SK-N-SH (cell line): ENCODE results near the gene TPST2. TPM values are rescaled to one million over a fixed set of nuclear protein-coding genes. Genes with fewer than 3 reads are reported as not detected.

Experiments used
- CTCF ChIA-PET: fragments of 300-600, 350-600 bp; formaldehyde crosslinking; extraction: SDS; loops from one replicate; lab custom pipeline; 2021; lab: Yijun Ruan, JAX
- POLR2A ChIA-PET: fragments of 350-600 bp; sonication (Branson Sonifier 250); formaldehyde crosslinking; extraction: SDS; loops from one replicate; lab custom pipeline; 2020; ENCODE audit warnings: antibody characterized with exemption, inconsistent platforms; lab: Yijun Ruan, JAX
- DNase-seq: peaks from one replicate; pipeline ENCODE4 v3.0.0; 2012
- H2AFZ ChIP-seq: fragments of 200-600 bp; sonication (generic); 2 replicates; pipeline ENCODE4 v1.8.1; 2016; ENCODE audit warnings: antibody characterized with exemption, mild to moderate bottlenecking, low read depth
- H3F3A ChIP-seq: fragments of 200-600 bp; sonication (generic); replicated peaks from 2 replicates; pipeline ENCODE3; 2016; ENCODE audit warnings: antibody characterized with exemption, mild to moderate bottlenecking; ENCODE audit not compliant: insufficient read depth
- H3K27ac ChIP-seq, 2 experiments: fragments of 200-500 bp in 1 of 2; fragments of 200-600 bp in 1 of 2; sonication (Bioruptor generic) in 1 of 2; sonication (generic), shearing (Covaris generic) in 1 of 2; 2 replicates each; pipeline versions ENCODE4 v1.5.1 to v1.6.1; 2014 to 2016; ENCODE audit warnings: low read depth in 2 of 2, inconsistent platforms in 1 of 2, low read length in 1 of 2, mild to moderate bottlenecking in 1 of 2, mixed read lengths in 1 of 2
- H3K27me3 ChIP-seq: fragments of 200-600 bp; sonication (generic), shearing (Covaris generic); 2 replicates; pipeline ENCODE4 v1.6.1; 2016; ENCODE audit warnings: mixed run types; ENCODE audit not compliant: insufficient read depth
- H3K36me3 ChIP-seq, 2 experiments: fragments of 200-500 bp in 1 of 2; fragments of 200-600 bp in 1 of 2; sonication (Bioruptor generic) in 1 of 2; sonication (generic) in 1 of 2; replicated peaks in 1 of 2; 2 replicates each; pipeline versions ENCODE3 to v1.5.1; 2014 to 2016; ENCODE audit warnings: low read length in 1 of 2, mild to moderate bottlenecking in 1 of 2; ENCODE audit not compliant: insufficient read depth in 2 of 2, control insufficient read depth in 1 of 2
- H3K4me1 ChIP-seq, 2 experiments: fragments of 200-500 bp in 1 of 2; fragments of 200-600 bp in 1 of 2; sonication (Bioruptor generic) in 1 of 2; sonication (generic), shearing (Covaris generic) in 1 of 2; 2 replicates each; pipeline versions ENCODE4 v1.5.1 to v1.6.1; 2014 to 2016; ENCODE audit warnings: low read depth in 1 of 2, low read length in 1 of 2, mixed run types in 1 of 2; ENCODE audit not compliant: insufficient read depth in 2 of 2, control insufficient read depth in 1 of 2
- H3K4me2 ChIP-seq: fragments of 200-600 bp; sonication (generic), shearing (Covaris generic); 2 replicates; pipeline ENCODE4 v1.6.1; 2017; ENCODE audit warnings: mixed run types
- H3K4me3 ChIP-seq, 2 experiments: fragments of 200-500 bp in 1 of 2; fragments of 200-600 bp in 1 of 2; sonication (Bioruptor generic) in 1 of 2; sonication (generic), shearing (Covaris generic) in 1 of 2; 2 replicates each; pipeline versions ENCODE4 v1.5.1 to v1.8.1; 2014 to 2016; ENCODE audit warnings: low read depth in 2 of 2, inconsistent platforms in 1 of 2, low read length in 1 of 2, mild to moderate bottlenecking in 1 of 2, mixed read lengths in 1 of 2, moderate library complexity in 1 of 2
- H3K79me2 ChIP-seq: fragments of 200-600 bp; sonication (generic); 2 replicates; pipeline ENCODE4 v1.8.1; 2017; ENCODE audit warnings: mild to moderate bottlenecking; ENCODE audit not compliant: insufficient read depth
- H3K9ac ChIP-seq: fragments of 200-600 bp; sonication (generic); 2 replicates; pipeline ENCODE4 v1.6.1; 2017; ENCODE audit warnings: mixed run types
- H3K9me2 ChIP-seq: fragments of 200-600 bp; sonication (generic); 2 replicates; pipeline ENCODE4 v1.6.1; 2017; ENCODE audit warnings: mixed run types
- H3K9me3 ChIP-seq: fragments of 200-600 bp; sonication (generic); 2 replicates; pipeline ENCODE4 v1.6.1; 2017; ENCODE audit warnings: mixed run types, mild to moderate bottlenecking, moderate library complexity
- H4K20me1 ChIP-seq: fragments of 200-600 bp; sonication (generic); 2 replicates; pipeline ENCODE4 v1.6.1; 2017; ENCODE audit warnings: mild to moderate bottlenecking, mixed run types; ENCODE audit not compliant: insufficient read depth
- CHD2 ChIP-seq: fragments of 150-350 bp; IDR thresholded peaks from 2 replicates; pipeline ENCODE4 v1.6.1; 2018; ENCODE audit warnings: low read length; ENCODE audit not compliant: partially characterized antibody
- FOSL2 ChIP-seq: IDR thresholded peaks from 2 replicates; pipeline ENCODE4 v1.4.0; 2012; ENCODE audit warnings: low read depth, mild to moderate bottlenecking, moderate library complexity, borderline replicate concordance
- MAX ChIP-seq: IDR thresholded peaks from 2 replicates; pipeline ENCODE4 v1.4.0; 2012; ENCODE audit warnings: low read depth
- NFIC ChIP-seq: IDR thresholded peaks from 2 replicates; pipeline ENCODE4 v1.4.0; 2012; ENCODE audit warnings: borderline replicate concordance
- NRF1 ChIP-seq: IDR thresholded peaks from 2 replicates; pipeline ENCODE4 v1.6.1; 2012; ENCODE audit warnings: low read depth, mild to moderate bottlenecking, low read length
- POLR2AphosphoS5 ChIP-seq: IDR thresholded peaks from 2 replicates; pipeline ENCODE4 v1.6.1; 2012; ENCODE audit warnings: low read depth, low read length
- RCOR1 ChIP-seq: fragments of 150-350 bp; IDR thresholded peaks from 2 replicates; pipeline ENCODE4 v1.6.1; 2017; ENCODE audit warnings: antibody characterized with exemption, low read length
- RFX5 ChIP-seq: IDR thresholded peaks from 2 replicates; pipeline ENCODE4 v1.6.1; 2012; ENCODE audit warnings: mild to moderate bottlenecking, improper control_type of control experiment, low read length
- RXRA ChIP-seq: IDR thresholded peaks from 2 replicates; pipeline ENCODE4 v1.4.0; 2012; ENCODE audit warnings: low read depth, mild to moderate bottlenecking, borderline replicate concordance
- TAF1 ChIP-seq: IDR thresholded peaks from 2 replicates; pipeline ENCODE4 v1.6.1; 2012; ENCODE audit warnings: low read depth, mild to moderate bottlenecking, low read length, moderate library complexity, borderline replicate concordance
- TCF12 ChIP-seq: IDR thresholded peaks from 2 replicates; pipeline ENCODE4 v1.4.0; 2012
- USF1 ChIP-seq: IDR thresholded peaks from 2 replicates; pipeline ENCODE4 v1.4.0; 2012; ENCODE audit warnings: low read depth, borderline replicate concordance
- YY1 ChIP-seq: IDR thresholded peaks from 2 replicates; pipeline ENCODE4 v1.4.0; 2012; ENCODE audit warnings: low read depth, mild to moderate bottlenecking
- WGBS: methylation state at CpG from one replicate; pipeline ENCODE4 v1.1.6; 2017; ENCODE audit warnings: low lambda C conversion rate; 5-methylcytosine and 5-hydroxymethylcytosine counted together
- polyA plus RNA-seq, 3 experiments: library from polyadenylated mRNA; depleted of rRNA; stranded (reverse); fragments of >200 nt; gene quantifications; 2 replicates each; pipeline ENCODE4 v1.2.3, GENCODE V29; 2012
- TF ChIP-seq, protein P1 (sequence below): fragments of 150-350 bp; IDR thresholded peaks from 2 replicates; pipeline ENCODE4 v1.6.1; 2017; ENCODE audit warnings: antibody characterized with exemption, low read length, low read depth, borderline replicate concordance
- TF ChIP-seq, protein P2 (sequence below): fragments of 200-600 bp; sonication (generic); IDR thresholded peaks from 2 replicates; pipeline ENCODE4 v1.6.1; 2017; ENCODE audit warnings: antibody characterized with exemption, mild to moderate bottlenecking, moderate library complexity
- TF ChIP-seq, protein P3 (sequence below): IDR thresholded peaks from 2 replicates; pipeline ENCODE4 v1.6.1; 2012; ENCODE audit warnings: mild to moderate bottlenecking, low read depth, low read length, moderate library complexity

The TPST2 gene
- 52.3 and 58.4 TPM in 2 replicates for polyA plus RNA-seq (2012; rRNA removed)
- 28.8 and 44.9 TPM in 2 replicates for polyA plus RNA-seq (2012; cell fraction: cytosol; rRNA removed)
- polyA plus RNA-seq (2012; cell fraction: nucleus; rRNA removed) = 45.7 and 64.7 TPM in 2 replicates

DNA sequence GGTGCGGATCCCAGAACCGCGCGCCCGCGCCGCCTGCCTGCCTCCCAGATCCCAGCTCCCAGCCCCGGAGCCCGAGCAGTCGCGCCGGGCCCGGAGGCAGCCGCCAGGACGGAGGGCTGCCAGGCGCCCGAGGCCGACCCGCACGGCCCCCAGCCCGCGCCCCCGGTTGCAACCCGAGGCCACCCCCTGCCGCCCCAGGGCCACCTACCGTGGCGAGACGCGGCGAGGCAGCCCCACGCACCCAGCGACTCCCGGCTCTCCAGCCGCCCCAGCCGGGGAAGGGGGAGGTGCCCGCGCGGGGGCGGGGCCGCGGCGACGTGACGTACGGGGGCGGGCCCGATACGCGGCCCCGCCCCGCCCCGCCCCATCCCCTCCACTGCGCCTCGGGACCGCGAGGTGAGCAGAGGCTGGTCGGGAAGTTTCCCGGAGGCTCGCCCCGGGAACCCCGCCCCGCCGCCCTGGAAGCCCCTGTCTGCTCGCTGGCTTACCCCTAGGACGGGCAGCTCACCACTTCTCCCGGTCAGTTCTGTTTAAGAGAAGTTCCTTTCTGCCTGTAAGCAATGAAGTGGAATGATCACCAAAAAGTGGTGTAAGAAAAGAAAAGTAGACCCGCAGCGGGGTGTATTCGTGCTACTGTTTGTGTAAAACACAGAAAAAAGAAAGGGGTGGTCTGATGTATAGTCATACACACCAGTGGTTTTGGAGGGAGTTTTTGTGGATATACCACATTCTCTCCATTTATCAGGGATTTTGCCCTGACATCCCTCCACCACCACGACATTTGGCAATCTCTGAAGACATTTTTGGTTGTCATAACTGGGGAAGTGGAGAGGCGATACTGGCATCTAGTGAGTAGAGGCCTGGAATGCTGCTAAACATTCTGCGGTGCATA lies at the start of gene TPST2:
Gene TPST2 (minus strand): TSS at position 288 of the 892 bp plus-strand sequence. CDS start 48,502 bp downstream, outside the sequence.
- TF ChIP-seq NRF1 = no peak; the same call in 1 of the 2 replicates
- TF ChIP-seq POLR2AphosphoS5 = peak; percentile 79
- no peak for TF ChIP-seq CHD2
- no peak for TF ChIP-seq RCOR1
- TF ChIP-seq, protein P1, sequence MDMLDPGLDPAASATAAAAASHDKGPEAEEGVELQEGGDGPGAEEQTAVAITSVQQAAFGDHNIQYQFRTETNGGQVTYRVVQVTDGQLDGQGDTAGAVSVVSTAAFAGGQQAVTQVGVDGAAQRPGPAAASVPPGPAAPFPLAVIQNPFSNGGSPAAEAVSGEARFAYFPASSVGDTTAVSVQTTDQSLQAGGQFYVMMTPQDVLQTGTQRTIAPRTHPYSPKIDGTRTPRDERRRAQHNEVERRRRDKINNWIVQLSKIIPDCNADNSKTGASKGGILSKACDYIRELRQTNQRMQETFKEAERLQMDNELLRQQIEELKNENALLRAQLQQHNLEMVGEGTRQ = no peak
- no peak for TF ChIP-seq MAX
- peak; percentile 57; the same call in 1 of the 2 replicates for TF ChIP-seq TAF1
- no peak for TF ChIP-seq RXRA
- TF ChIP-seq RFX5 = no peak
- TF ChIP-seq, all 33 proteins: peak for 2
- H3F3A ChIP-seq = peaks cover 15% of the 10 kb centered on the region
- H3K9ac ChIP-seq = peak within 1 kb of the TSS; percentile 83
- peaks cover 0 to 5% of the 10 kb centered on the region in 2 experiments for H3K36me3 ChIP-seq
- no peaks in the 10 kb centered on the region for H3K9me2 ChIP-seq
- no peaks in the 10 kb centered on the region for H3K9me3 ChIP-seq
- H3K79me2 ChIP-seq = peaks cover 20% of the 10 kb centered on the region
- H3K4me1 ChIP-seq = peaks cover 5 to 12% of the 10 kb centered on the region in 2 experiments; a peak in 3 of 4 replicates
- H2AFZ ChIP-seq = peak within 1 kb of the TSS; percentile 91
- H3K4me3 ChIP-seq = peak within 1 kb of the TSS; percentile 74 to 88
- peak within 1 kb of the TSS; percentile 46 to 58; a peak in 3 of 4 replicates for H3K27ac ChIP-seq
- H3K4me2 ChIP-seq = peak within 1 kb of the TSS; percentile 94
- DNase-seq = peak; percentile 98
- CTCF ChIA-PET = interaction anchor here (1.3 to 1.5 kb wide), 2 partner anchors 32 to 54 kb away, joined by 3 to 5 read pairs; partner anchors contain the start of gene CRYBA4
- no peaks in the 10 kb centered on the region for H3K27me3 ChIP-seq
- 23% methylated on average over 9 of the region's 72 CpGs for WGBS
- POLR2A ChIA-PET = no interaction called here
- H4K20me1 ChIP-seq = no peaks in the 10 kb centered on the region

DNA sequence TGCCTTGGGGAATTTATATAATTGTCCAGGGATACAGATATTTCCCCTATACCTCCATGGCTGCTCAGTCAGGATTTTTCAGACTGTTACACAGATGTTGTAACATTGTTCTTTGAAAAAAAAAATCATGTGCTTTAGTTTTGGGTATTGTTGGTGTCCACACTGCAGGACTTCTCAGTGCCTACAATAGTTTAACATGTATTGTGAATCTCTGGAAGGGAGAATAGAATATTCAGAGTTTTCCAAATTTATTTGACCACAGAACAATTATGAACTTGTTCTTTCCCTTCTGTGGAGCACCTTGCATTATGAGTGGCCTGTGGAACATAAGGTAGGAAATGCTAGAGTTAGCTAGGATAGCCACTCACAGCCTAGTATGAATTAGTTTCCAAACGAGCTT lies 46.4 kb upstream of the TPST2 start:
- Histone ChIP-seq H3K79me2 (no peaks in the 10 kb centered on the region), H3K27ac (no peak overlapping the region), H3K9me2 (no peaks in the 10 kb centered on the region), H3K4me1 (peaks cover 0 to 2% of the 10 kb centered on the region in 2 experiments; a peak in 1 of 4 replicates), H3K27me3 (peaks cover 5% of the 10 kb centered on the region; the same call in 1 of the 2 replicates), H3F3A (no peaks in the 10 kb centered on the region), H3K4me3 (no peak overlapping the region), H3K36me3 (no peaks in the 10 kb centered on the region), H4K20me1 (no peaks in the 10 kb centered on the region), H3K9ac (no peak overlapping the region), H3K4me2 (no peak overlapping the region), H2AFZ (no peak overlapping the region), H3K9me3 (no peaks in the 10 kb centered on the region)
- 12% methylated on average over 1 of the region's 1 CpG for WGBS
- DNase-seq = no peak
- CTCF ChIA-PET = no interaction called here
- POLR2A ChIA-PET = no interaction called here
- TF ChIP-seq RFX5 (no peak), USF1 (no peak), FOSL2 (no peak), YY1 (no peak), NRF1 (no peak), RXRA (no peak), NFIC (no peak), TCF12 (no peak), MAX (no peak)
- TF ChIP-seq, protein P2, sequence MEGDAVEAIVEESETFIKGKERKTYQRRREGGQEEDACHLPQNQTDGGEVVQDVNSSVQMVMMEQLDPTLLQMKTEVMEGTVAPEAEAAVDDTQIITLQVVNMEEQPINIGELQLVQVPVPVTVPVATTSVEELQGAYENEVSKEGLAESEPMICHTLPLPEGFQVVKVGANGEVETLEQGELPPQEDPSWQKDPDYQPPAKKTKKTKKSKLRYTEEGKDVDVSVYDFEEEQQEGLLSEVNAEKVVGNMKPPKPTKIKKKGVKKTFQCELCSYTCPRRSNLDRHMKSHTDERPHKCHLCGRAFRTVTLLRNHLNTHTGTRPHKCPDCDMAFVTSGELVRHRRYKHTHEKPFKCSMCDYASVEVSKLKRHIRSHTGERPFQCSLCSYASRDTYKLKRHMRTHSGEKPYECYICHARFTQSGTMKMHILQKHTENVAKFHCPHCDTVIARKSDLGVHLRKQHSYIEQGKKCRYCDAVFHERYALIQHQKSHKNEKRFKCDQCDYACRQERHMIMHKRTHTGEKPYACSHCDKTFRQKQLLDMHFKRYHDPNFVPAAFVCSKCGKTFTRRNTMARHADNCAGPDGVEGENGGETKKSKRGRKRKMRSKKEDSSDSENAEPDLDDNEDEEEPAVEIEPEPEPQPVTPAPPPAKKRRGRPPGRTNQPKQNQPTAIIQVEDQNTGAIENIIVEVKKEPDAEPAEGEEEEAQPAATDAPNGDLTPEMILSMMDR = no peak
- TF ChIP-seq, protein P3, sequence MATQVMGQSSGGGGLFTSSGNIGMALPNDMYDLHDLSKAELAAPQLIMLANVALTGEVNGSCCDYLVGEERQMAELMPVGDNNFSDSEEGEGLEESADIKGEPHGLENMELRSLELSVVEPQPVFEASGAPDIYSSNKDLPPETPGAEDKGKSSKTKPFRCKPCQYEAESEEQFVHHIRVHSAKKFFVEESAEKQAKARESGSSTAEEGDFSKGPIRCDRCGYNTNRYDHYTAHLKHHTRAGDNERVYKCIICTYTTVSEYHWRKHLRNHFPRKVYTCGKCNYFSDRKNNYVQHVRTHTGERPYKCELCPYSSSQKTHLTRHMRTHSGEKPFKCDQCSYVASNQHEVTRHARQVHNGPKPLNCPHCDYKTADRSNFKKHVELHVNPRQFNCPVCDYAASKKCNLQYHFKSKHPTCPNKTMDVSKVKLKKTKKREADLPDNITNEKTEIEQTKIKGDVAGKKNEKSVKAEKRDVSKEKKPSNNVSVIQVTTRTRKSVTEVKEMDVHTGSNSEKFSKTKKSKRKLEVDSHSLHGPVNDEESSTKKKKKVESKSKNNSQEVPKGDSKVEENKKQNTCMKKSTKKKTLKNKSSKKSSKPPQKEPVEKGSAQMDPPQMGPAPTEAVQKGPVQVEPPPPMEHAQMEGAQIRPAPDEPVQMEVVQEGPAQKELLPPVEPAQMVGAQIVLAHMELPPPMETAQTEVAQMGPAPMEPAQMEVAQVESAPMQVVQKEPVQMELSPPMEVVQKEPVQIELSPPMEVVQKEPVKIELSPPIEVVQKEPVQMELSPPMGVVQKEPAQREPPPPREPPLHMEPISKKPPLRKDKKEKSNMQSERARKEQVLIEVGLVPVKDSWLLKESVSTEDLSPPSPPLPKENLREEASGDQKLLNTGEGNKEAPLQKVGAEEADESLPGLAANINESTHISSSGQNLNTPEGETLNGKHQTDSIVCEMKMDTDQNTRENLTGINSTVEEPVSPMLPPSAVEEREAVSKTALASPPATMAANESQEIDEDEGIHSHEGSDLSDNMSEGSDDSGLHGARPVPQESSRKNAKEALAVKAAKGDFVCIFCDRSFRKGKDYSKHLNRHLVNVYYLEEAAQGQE = no peak
